ENCODE measurements around the gene C6orf62. TPM values are rescaled to one million over a fixed set of nuclear protein-coding genes. Genes with fewer than 3 reads are reported as not detected.
A peak's percentile ranks its signal among the peaks of the same experiment; 100 is the strongest.
"Not testable (repeated sequence)": the region's sequence is repeated elsewhere in the genome, so short reads cannot be mapped to it uniquely, and the experiment has no call there.

Gene C6orf62
- polyA plus RNA-seq, 3 donors = 45.5 to 78.8 (median 55.4) TPM

- Mint-ChIP-seq H3K4me3 (peak overlapping the region; percentile 95 to 99), H3K27me3 (ENCODE audit: low read depth in 3 of 3) (peaks cover 1 to 2% (median 1%) of the 10 kb centered on the region in 3 donors), H3K36me3 (peaks cover 50% of the 10 kb centered on the region in 2 donors), H3K9me3 (peaks cover 0 to 2% (median 0%) of the 10 kb centered on the region in 7 donors), H3K4me1 (peaks cover 49% of the 10 kb centered on the region), H3K27ac (peak overlapping the region; percentile 96 to 100 (median 99))
- H3K4me2 ChIP-seq (replicated peaks; ENCODE audit: extremely low read depth, low read length, poor library complexity, severe bottlenecking) = peak overlapping the region; percentile 88
- H3K36me3 ChIP-seq (replicated peaks in 1 of 2; ENCODE audit: control insufficient read depth in 1 of 2, insufficient read depth in 2 of 2, low read length in 2 of 2) = peaks cover 28 to 40% of the 10 kb centered on the region in 2 donors
- H3K79me2 ChIP-seq (ENCODE audit: insufficient read depth, low read length) = peaks cover 70% of the 10 kb centered on the region
- H3K9me3 ChIP-seq (replicated peaks in 1 of 2; ENCODE audit: control insufficient read depth in 1 of 2, insufficient read depth in 1 of 2, low read length in 2 of 2) = no peaks in the 10 kb centered on the region
- TF ChIP-seq CTCF (IDR thresholded peaks at IDR 0.05) = no peak
- H3K9ac ChIP-seq (ENCODE audit: insufficient read depth, low read length, poor library complexity, severe bottlenecking) = peak overlapping the region; percentile 98
- no peak overlapping the region for H2AFZ ChIP-seq (ENCODE audit: insufficient read depth, low read depth, low read length, poor library complexity, severe bottlenecking)
- WGBS (ENCODE audit: insufficient coverage) = no CpG with 5 or more reads among the region's 8 CpGs
- H3K4me3 ChIP-seq (replicated peaks in 1 of 3; ENCODE audit: low read depth in 2 of 3, low read length in 3 of 3) = peak overlapping the region; percentile 84 to 99 (median 92)
- peak overlapping the region in 1 of 2 donors; percentile 96 for H3K27ac ChIP-seq (ENCODE audit: low read depth in 1 of 2, low read length in 2 of 2)
- peaks cover 57% of the 10 kb centered on the region for H4K20me1 ChIP-seq (ENCODE audit: insufficient read depth, low read length)
- no peaks in the 10 kb centered on the region for H3K27me3 ChIP-seq (ENCODE audit: control insufficient read depth in 2 of 2, insufficient read depth in 2 of 2, low read length in 2 of 2)
- peaks cover 40 to 54% of the 10 kb centered on the region in 2 donors for H3K4me1 ChIP-seq (ENCODE audit: control insufficient read depth in 1 of 2, insufficient read depth in 2 of 2, low read length in 2 of 2)
- DNase-seq = no peak
- intact Hi-C loops (cut with micrococcal nuclease) = loop anchor here in 1 of 2 donors (2.0 kb wide), 1 partner anchor 56 kb away; the partner anchor contains the start of gene GMNN
These were observed 367 bp downstream of the C6orf62 start for GRCh38 chr6:24718449-24719124.

GRCh38 chr6:24716602-24717148, 2.3 kb downstream of the C6orf62 start:
- H3K9ac ChIP-seq (ENCODE audit: insufficient read depth, low read length, poor library complexity, severe bottlenecking); H3K27me3 ChIP-seq (ENCODE audit: control insufficient read depth in 2 of 2, insufficient read depth in 2 of 2, low read length in 2 of 2); H3K9me3 Mint-ChIP-seq; intact Hi-C loops (cut with micrococcal nuclease); H2AFZ ChIP-seq (ENCODE audit: insufficient read depth, low read depth, low read length, poor library complexity, severe bottlenecking); DNase-seq; H3K27me3 Mint-ChIP-seq (ENCODE audit: low read depth in 3 of 3); H3K9me3 ChIP-seq (replicated peaks in 1 of 2; ENCODE audit: control insufficient read depth in 1 of 2, insufficient read depth in 1 of 2, low read length in 2 of 2): not testable (repeated sequence)
- H3K27ac Mint-ChIP-seq = peak overlapping the region in 3 of 7 donors; percentile 28 to 63 (median 36)
- H3K4me1 Mint-ChIP-seq = peaks cover 52% of the 10 kb centered on the region
- WGBS (ENCODE audit: insufficient coverage) = 96% methylated on average over 4 of the region's 7 CpGs
- H3K36me3 ChIP-seq (replicated peaks in 1 of 2; ENCODE audit: control insufficient read depth in 1 of 2, insufficient read depth in 2 of 2, low read length in 2 of 2) = peaks cover 47 to 59% of the 10 kb centered on the region in 2 donors
- H3K4me3 Mint-ChIP-seq = peak overlapping the region; percentile 46 to 95
- peaks cover 65 to 66% of the 10 kb centered on the region in 2 donors for H3K36me3 Mint-ChIP-seq
- H3K4me2 ChIP-seq (replicated peaks; ENCODE audit: extremely low read depth, low read length, poor library complexity, severe bottlenecking) = peak overlapping the region; percentile 88
- peaks cover 89% of the 10 kb centered on the region for H3K79me2 ChIP-seq (ENCODE audit: insufficient read depth, low read length)
- peaks cover 76% of the 10 kb centered on the region for H4K20me1 ChIP-seq (ENCODE audit: insufficient read depth, low read length)
- H3K4me3 ChIP-seq (replicated peaks in 1 of 3; ENCODE audit: low read depth in 2 of 3, low read length in 3 of 3) = peak overlapping the region in 1 of 3 experiments; percentile 92
- peaks cover 34 to 49% of the 10 kb centered on the region in 2 donors for H3K4me1 ChIP-seq (ENCODE audit: control insufficient read depth in 1 of 2, insufficient read depth in 2 of 2, low read length in 2 of 2)
- H3K27ac ChIP-seq (ENCODE audit: low read depth in 1 of 2, low read length in 2 of 2) = peak overlapping the region in 1 of 2 donors; percentile 96
